GM12878 (cell line): ENCODE data around the gene RNF34. TPM values are rescaled to one million over a fixed set of nuclear protein-coding genes. Genes with fewer than 3 reads are reported as not detected.
A peak's percentile ranks its signal among the peaks of the same experiment; 100 is the strongest.

ENCODE experiments used
- ATAC-seq: fragments of 200-7000 bp; cut with Tn5 transposase; 3 replicates; pipeline ENCODE4 v1.9.1; 2020; ENCODE audit warnings: mild to moderate bottlenecking, moderate library complexity
- BruUV-seq: library from RNA; stranded (reverse); fragments of 400-500 nt; replicated peaks from 2 replicates; lab custom pipeline; 2021; lab: Mats Ljungman, UMichigan
- CTCF ChIA-PET: fragments of 300-600 bp; sonication (Branson Sonifier 250); formaldehyde crosslinking; extraction: SDS; loops from one replicate; lab custom pipeline; 2021; ENCODE audit warnings: inconsistent platforms; lab: Yijun Ruan, JAX
- POLR2A ChIA-PET: fragments of 350-600 bp; formaldehyde crosslinking; extraction: SDS; loops from one replicate; lab custom pipeline; 2021; ENCODE audit warnings: inconsistent platforms; lab: Charles Lee
- RAD21 ChIA-PET: fragments of 300-600 bp; sonication (Branson Sonifier 250); formaldehyde crosslinking; loops from one replicate; lab custom pipeline; 2023; ENCODE audit warnings: antibody characterized with exemption; ENCODE audit not compliant: unreplicated experiment; lab: Charles Lee
- SMC1A ChIA-PET: fragments of 300-600 bp; sonication (Branson Sonifier 250); formaldehyde crosslinking; loops from one replicate; lab custom pipeline; 2023; ENCODE audit not compliant: unreplicated experiment, uncharacterized antibody; lab: Charles Lee
- DNase-seq: peaks from one replicate; pipeline ENCODE4 v3.0.0-alpha.2; 2011; ENCODE audit warnings: low read depth, low spot score
- FAIRE-seq: peaks from 3 replicates; lab custom pipeline; 2011; peaks lifted over from hg19 to GRCh38; lab: Jason Lieb, UNC
- H2AFZ ChIP-seq: 2 replicates; pipeline ENCODE4 v1.6.0; 2011; ENCODE audit warnings: low read depth, low read length, control low read depth; ENCODE audit not compliant: control insufficient read depth
- H3K27ac ChIP-seq: 2 replicates; pipeline ENCODE4 v1.5.1; 2011; ENCODE audit warnings: control low read depth; ENCODE audit not compliant: control insufficient read depth, insufficient read depth
- H3K27me3 ChIP-seq, 2 experiments: replicated peaks in 1 of 2; 2 replicates each; pipeline versions ENCODE4 v1.6.0 to v1.6.1; 2011; ENCODE audit warnings: low read length in 1 of 2; ENCODE audit not compliant: control insufficient read depth in 2 of 2, insufficient read depth in 2 of 2
- H3K36me3 ChIP-seq, 2 experiments: 2 replicates each; pipeline ENCODE4 v1.5.1; 2011; ENCODE audit warnings: low read length in 1 of 2; ENCODE audit not compliant: control insufficient read depth in 2 of 2, insufficient read depth in 2 of 2
- H3K4me1 ChIP-seq: 2 replicates; pipeline ENCODE4 v1.6.1; 2011; ENCODE audit warnings: mild to moderate bottlenecking, low read length, moderate library complexity, mixed read lengths; ENCODE audit not compliant: control insufficient read depth, insufficient read depth
- H3K4me2 ChIP-seq: 2 replicates; pipeline ENCODE4 v1.6.0; 2011; ENCODE audit warnings: control low read depth; ENCODE audit not compliant: control insufficient read depth, insufficient read depth
- H3K4me3 ChIP-seq: fragments of 200-600 bp; sonication (generic); 2 replicates; pipeline ENCODE4 v1.5.1; 2016
- H3K79me2 ChIP-seq: 2 replicates; pipeline ENCODE4 v1.6.0; 2011; ENCODE audit warnings: low read length; ENCODE audit not compliant: control insufficient read depth, insufficient read depth
- H3K9ac ChIP-seq: 2 replicates; pipeline ENCODE4 v1.8.0; 2011; ENCODE audit warnings: low read length, control low read depth, mixed read lengths; ENCODE audit not compliant: control insufficient read depth, insufficient read depth
- H3K9me3 ChIP-seq: replicated peaks from 3 replicates; pipeline ENCODE4 v1.5.1; 2011; ENCODE audit warnings: mild to moderate bottlenecking, low read length; ENCODE audit not compliant: control insufficient read depth, insufficient read depth
- H4K20me1 ChIP-seq: 2 replicates; pipeline ENCODE4 v1.6.0; 2011; ENCODE audit not compliant: control insufficient read depth, insufficient read depth
- CBFB ChIP-seq: IDR thresholded peaks from 2 replicates; pipeline ENCODE4 v1.6.1; 2016; ENCODE audit warnings: antibody characterized with exemption, low read depth
- CEBPZ ChIP-seq: fragments of 150-350 bp; IDR thresholded peaks from 2 replicates; pipeline ENCODE4 v1.6.1; 2016; ENCODE audit warnings: low read depth, low read length
- E4F1 ChIP-seq: fragments of 450-650 bp; IDR thresholded peaks from 2 replicates; pipeline ENCODE4 v1.6.1; 2018; ENCODE audit warnings: borderline replicate concordance, mild to moderate bottlenecking; ENCODE audit not compliant: partially characterized antibody
- GATAD2B ChIP-seq: fragments of 450-650 bp; conservative IDR thresholded peaks from 2 replicates; pipeline ENCODE4 v1.6.1; 2017; ENCODE audit warnings: low read depth, mild to moderate bottlenecking, moderate library complexity
- HCFC1 ChIP-seq: fragments of 150-350 bp; IDR thresholded peaks from 2 replicates; pipeline ENCODE4 v1.6.1; 2014; ENCODE audit warnings: low read length
- KLF5 ChIP-seq: fragments of 450-650 bp; IDR thresholded peaks from 2 replicates; pipeline ENCODE4 v1.6.1; 2014; ENCODE audit warnings: mild to moderate bottlenecking; ENCODE audit not compliant: partially characterized antibody
- MAX ChIP-seq: IDR thresholded peaks from 2 replicates; pipeline ENCODE4 v1.6.1; 2012; ENCODE audit warnings: low read depth, low read length, improper control_type of control experiment
- SMARCA5 ChIP-seq: fragments of 450-650 bp; IDR thresholded peaks from 2 replicates; pipeline ENCODE4 v1.6.1; 2017; ENCODE audit warnings: mild to moderate bottlenecking
- TAF1 ChIP-seq: IDR thresholded peaks from 2 replicates; pipeline ENCODE4 v1.6.1; 2011; ENCODE audit warnings: mild to moderate bottlenecking, low read depth, low read length, borderline replicate concordance
- WRNIP1 ChIP-seq: IDR thresholded peaks from 2 replicates; pipeline ENCODE4 v1.6.1; 2011; ENCODE audit warnings: low read depth, low read length, improper control_type of control experiment, borderline replicate concordance
- ZNF687 ChIP-seq: fragments of 450-650 bp; IDR thresholded peaks from 2 replicates; pipeline ENCODE4 v1.6.1; 2017; ENCODE audit warnings: mild to moderate bottlenecking, moderate library complexity
- WGBS: methylation state at CpG from one replicate; pipeline ENCODE4 v1.1.6; 2016; ENCODE audit warnings: low lambda C conversion rate; ENCODE audit not compliant: insufficient replicate concordance, insufficient coverage; ENCODE audit errors: missing lambda C conversion rate; 5-methylcytosine and 5-hydroxymethylcytosine counted together
- in situ Hi-C: fragments of 300-500 bp; cut with MboI; formaldehyde crosslinking; loops from 9 replicates; pipeline ENCODE4 v1.14.3; 2018; ENCODE audit warnings: mixed read lengths
- intact Hi-C: fragments of 100-400 bp; cut with micrococcal nuclease; formaldehyde crosslinking; loops from one replicate; pipeline ENCODE4 v1.14.2; 2022; ENCODE audit not compliant: unreplicated experiment
- polyA plus RNA-seq, 11 experiments: library from polyadenylated mRNA; depleted of rRNA in 4 of 11; unstranded in 6 of 11; stranded (reverse) in 5 of 11; fragments of >200 nt; fragmentation: Nextera tagmentation in 4 of 11; fragmentation: Illumina TruSeq in 1 of 11; extraction: Ambion mirVana in 4 of 11; extraction: Trizol in 1 of 11; gene quantifications; 1 replicate in 1 of 11; 2 replicates in 10 of 11; pipeline versions ENCODE4 v1.2.1 to v1.2.3, GENCODE V29; 2011 to 2016; ENCODE audit warnings: inconsistent platforms in 2 of 11, missing spikeins in 2 of 11, low read depth in 1 of 11
- total RNA-seq, 4 experiments: library from RNA; depleted of rRNA in 3 of 4; stranded (reverse); fragments of >200 nt in 3 of 4; fragmentation: Illumina TruSeq in 1 of 4; extraction: Trizol in 1 of 4; gene quantifications; 2 replicates each; pipeline versions ENCODE4 v1.2.1 to v1.2.3, GENCODE V29; 2013 to 2021

Gene RNF34
- total and polyA plus RNA-seq, 10 of the 15 experiments (the other 5 are each of a cell fraction or from before 2014, with no cell fraction given): 63.6 to 199 (median 115) TPM

- ATAC-seq (peak; percentile 99), FAIRE-seq (peak; percentile 99), DNase-seq (peak; percentile 98)
- no peaks in the 10 kb centered on the region for H3K27me3 ChIP-seq
- intact Hi-C loops: loop anchor here (1.0 kb wide), 3 partner anchors 48 to 91 kb away; partner anchors contain the start of gene RNF34
- TSS peak; percentile 61 for BruUV-seq
- H3K9ac ChIP-seq: peak within 1 kb of the TSS; percentile 89
- WGBS: under 1% methylated on average over 49 of the region's 49 CpGs
- no peaks in the 10 kb centered on the region for H4K20me1 ChIP-seq
- RAD21 ChIA-PET: interaction anchor here (0.7 to 2.8 kb wide), 8 partner anchors 40 to 442 kb away, joined by 3 to 23 read pairs (median 5); partner anchors contain the start of genes RHOF and RNF34
- no peaks in the 10 kb centered on the region for H3K9me3 ChIP-seq
- H3K79me2 ChIP-seq: peaks cover 37% of the 10 kb centered on the region
- POLR2A ChIA-PET: interaction anchor here (0.6 to 3.3 kb wide), 11 partner anchors 40 to 154 kb away, joined by 3 to 28 read pairs (median 3); partner anchors contain the start of gene RNF34
- CTCF ChIA-PET: interaction anchor here (0.5 to 2.3 kb wide), 9 partner anchors 12 to 727 kb away, joined by 3 to 10 read pairs (median 5); partner anchors contain the start of gene MLXIP
- peak within 1 kb of the TSS; percentile 92 for H2AFZ ChIP-seq
- in situ Hi-C loops: no loop called here
- SMC1A ChIA-PET: interaction anchor here (0.6 to 1.8 kb wide), 13 partner anchors 9 to 243 kb away, joined by 3 to 17 read pairs (median 3); no protein-coding TSS in a partner anchor
- H3K4me2 ChIP-seq: peak within 1 kb of the TSS; percentile 71
- peak within 1 kb of the TSS; percentile 77 for H3K27ac ChIP-seq
- H3K4me3 ChIP-seq: peak within 1 kb of the TSS; percentile 88
- peaks cover 0 to 4% of the 10 kb centered on the region in 2 experiments; a peak in 1 of 4 replicates for H3K36me3 ChIP-seq
- no peaks in the 10 kb centered on the region; the same call in 1 of the 2 replicates for H3K4me1 ChIP-seq
- no peak for TF ChIP-seq SMARCA5
- peak; percentile 94 for TF ChIP-seq CBFB
- no peak; the same call in 1 of the 2 replicates for TF ChIP-seq ZNF687
- no peak for TF ChIP-seq CEBPZ
- peak; percentile 66 for TF ChIP-seq GATAD2B
- peak; percentile 54 for TF ChIP-seq KLF5
- no peak for TF ChIP-seq WRNIP1
- TF ChIP-seq TAF1: peak; percentile 92
- TF ChIP-seq HCFC1: peak; percentile 81
- peak; percentile 88 for TF ChIP-seq MAX
- peak; percentile 73 for TF ChIP-seq E4F1
Measured at GRCh38 chr12:121351820-121352681, 47.9 kb upstream of the RNF34 start, which contains the start of gene ANAPC5. ANAPC5 (minus strand) TSS chr12:121352411; CDS start chr12:121352340, 71 bp downstream.
